ENCODE measurements around the gene HPS5.

Gene HPS5, protein sequence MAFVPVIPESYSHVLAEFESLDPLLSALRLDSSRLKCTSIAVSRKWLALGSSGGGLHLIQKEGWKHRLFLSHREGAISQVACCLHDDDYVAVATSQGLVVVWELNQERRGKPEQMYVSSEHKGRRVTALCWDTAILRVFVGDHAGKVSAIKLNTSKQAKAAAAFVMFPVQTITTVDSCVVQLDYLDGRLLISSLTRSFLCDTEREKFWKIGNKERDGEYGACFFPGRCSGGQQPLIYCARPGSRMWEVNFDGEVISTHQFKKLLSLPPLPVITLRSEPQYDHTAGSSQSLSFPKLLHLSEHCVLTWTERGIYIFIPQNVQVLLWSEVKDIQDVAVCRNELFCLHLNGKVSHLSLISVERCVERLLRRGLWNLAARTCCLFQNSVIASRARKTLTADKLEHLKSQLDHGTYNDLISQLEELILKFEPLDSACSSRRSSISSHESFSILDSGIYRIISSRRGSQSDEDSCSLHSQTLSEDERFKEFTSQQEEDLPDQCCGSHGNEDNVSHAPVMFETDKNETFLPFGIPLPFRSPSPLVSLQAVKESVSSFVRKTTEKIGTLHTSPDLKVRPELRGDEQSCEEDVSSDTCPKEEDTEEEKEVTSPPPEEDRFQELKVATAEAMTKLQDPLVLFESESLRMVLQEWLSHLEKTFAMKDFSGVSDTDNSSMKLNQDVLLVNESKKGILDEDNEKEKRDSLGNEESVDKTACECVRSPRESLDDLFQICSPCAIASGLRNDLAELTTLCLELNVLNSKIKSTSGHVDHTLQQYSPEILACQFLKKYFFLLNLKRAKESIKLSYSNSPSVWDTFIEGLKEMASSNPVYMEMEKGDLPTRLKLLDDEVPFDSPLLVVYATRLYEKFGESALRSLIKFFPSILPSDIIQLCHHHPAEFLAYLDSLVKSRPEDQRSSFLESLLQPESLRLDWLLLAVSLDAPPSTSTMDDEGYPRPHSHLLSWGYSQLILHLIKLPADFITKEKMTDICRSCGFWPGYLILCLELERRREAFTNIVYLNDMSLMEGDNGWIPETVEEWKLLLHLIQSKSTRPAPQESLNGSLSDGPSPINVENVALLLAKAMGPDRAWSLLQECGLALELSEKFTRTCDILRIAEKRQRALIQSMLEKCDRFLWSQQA

DNA sequence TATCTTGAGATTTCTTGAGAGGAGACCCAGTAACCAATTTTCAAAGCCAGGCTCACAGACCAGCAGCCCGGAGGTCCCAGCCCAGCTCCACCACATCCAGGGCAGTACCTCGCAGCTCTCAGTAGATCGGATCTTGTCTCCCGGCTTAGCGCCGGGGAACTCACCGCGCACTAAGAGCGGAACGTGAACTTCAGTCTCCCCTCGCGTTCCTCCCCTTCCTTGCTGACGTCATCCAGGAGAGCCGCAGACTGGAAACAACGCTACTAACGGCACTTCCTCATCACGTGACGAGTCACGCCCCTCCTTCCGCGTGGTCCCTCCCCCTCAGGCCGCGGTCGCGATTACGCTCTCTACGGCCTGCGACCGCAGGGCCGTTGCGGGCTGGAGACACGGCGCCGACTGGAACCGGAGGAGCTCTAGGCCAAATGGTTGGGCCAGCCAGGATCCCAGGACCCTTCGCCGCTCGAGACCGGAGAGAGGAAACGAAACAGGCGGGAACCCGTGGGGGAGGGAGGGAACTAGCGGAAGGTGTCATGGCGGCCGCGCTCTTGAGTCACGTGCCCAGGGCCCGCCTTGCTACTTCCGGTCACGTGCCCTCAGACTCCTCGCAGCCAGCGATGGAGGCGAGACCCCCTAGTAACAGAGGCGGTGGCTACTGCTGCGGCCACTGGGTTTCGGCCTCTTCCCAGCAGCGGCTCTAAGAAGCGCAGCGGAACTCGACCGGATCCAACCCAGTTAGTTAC lies at the start of gene HPS5, which contains the start of gene GTF2H1:
TSS of gene HPS5 (minus strand) at position 172 of the 743 bp plus-strand sequence. CDS start 4,282 bp downstream, outside the sequence.
TSS of gene GTF2H1 (plus strand) at position 599 of the 743 bp plus-strand sequence. CDS start 10,508 bp downstream, outside the sequence.
- Histone ChIP-seq H3K4me3 (ENCODE audit: low read length) (peak within 1 kb of the TSS; percentile 97), H3K36me3 (ENCODE audit: control insufficient read depth, insufficient read depth, low read length) (no peaks in the 10 kb centered on the region), H3K9ac (ENCODE audit: low read length) (peak within 1 kb of the TSS; percentile 95), H3K27me3 (ENCODE audit: control insufficient read depth, insufficient read depth, low read length) (no peaks in the 10 kb centered on the region), H3K4me1 (ENCODE audit: control insufficient read depth, insufficient read depth, low read length) (peaks cover 23% of the 10 kb centered on the region), H3K9me3 (ENCODE audit: control insufficient read depth, low read length) (no peaks in the 10 kb centered on the region)

GRCh38 chr11:18371279-18371678 lies 49.3 kb upstream of the HPS5 start:
- Histone ChIP-seq H3K4me3 (ENCODE audit: low read length) (no peak overlapping the region), H3K27me3 (ENCODE audit: control insufficient read depth, insufficient read depth, low read length) (no peaks in the 10 kb centered on the region), H3K36me3 (ENCODE audit: control insufficient read depth, insufficient read depth, low read length) (no peaks in the 10 kb centered on the region), H3K9me3 (ENCODE audit: control insufficient read depth, low read length) (no peaks in the 10 kb centered on the region), H3K4me1 (ENCODE audit: control insufficient read depth, insufficient read depth, low read length) (peaks cover 13% of the 10 kb centered on the region), H3K9ac (ENCODE audit: low read length) (no peak overlapping the region)

- H3K9me3 ChIP-seq (ENCODE audit: control insufficient read depth, low read length), result no peaks in the 10 kb centered on the region
- H3K27me3 ChIP-seq (ENCODE audit: control insufficient read depth, insufficient read depth, low read length), result no peaks in the 10 kb centered on the region
- H3K4me1 ChIP-seq (ENCODE audit: control insufficient read depth, insufficient read depth, low read length), result peaks cover 13% of the 10 kb centered on the region
- H3K9ac ChIP-seq (ENCODE audit: low read length), result no peak overlapping the region
- no peak overlapping the region for H3K4me3 ChIP-seq (ENCODE audit: low read length)
- peaks cover 6% of the 10 kb centered on the region for H3K36me3 ChIP-seq (ENCODE audit: control insufficient read depth, insufficient read depth, low read length)
Observed at GRCh38 chr11:18369398-18369797, 47.5 kb upstream of the HPS5 start.

- Histone ChIP-seq H3K27me3 (ENCODE audit: control insufficient read depth, insufficient read depth, low read length) (no peaks in the 10 kb centered on the region), H3K4me1 (ENCODE audit: control insufficient read depth, insufficient read depth, low read length) (peaks cover 13% of the 10 kb centered on the region), H3K36me3 (ENCODE audit: control insufficient read depth, insufficient read depth, low read length) (peaks cover 6% of the 10 kb centered on the region), H3K9me3 (ENCODE audit: control insufficient read depth, low read length) (no peaks in the 10 kb centered on the region), H3K4me3 (ENCODE audit: low read length) (no peak overlapping the region), H3K9ac (ENCODE audit: low read length) (no peak overlapping the region)
Observed at GRCh38 chr11:18368221-18368620, 46.3 kb upstream of the HPS5 start.

- Histone ChIP-seq H3K27me3 (ENCODE audit: control insufficient read depth, insufficient read depth, low read length) (no peaks in the 10 kb centered on the region), H3K9ac (ENCODE audit: low read length) (no peak overlapping the region), H3K4me3 (ENCODE audit: low read length) (no peak overlapping the region), H3K4me1 (ENCODE audit: control insufficient read depth, insufficient read depth, low read length) (peaks cover 13% of the 10 kb centered on the region), H3K36me3 (ENCODE audit: control insufficient read depth, insufficient read depth, low read length) (peaks cover 6% of the 10 kb centered on the region), H3K9me3 (ENCODE audit: control insufficient read depth, low read length) (no peaks in the 10 kb centered on the region)
Observed at GRCh38 chr11:18367431-18367830, 45.5 kb upstream of the HPS5 start.

GRCh38 chr11:18366286-18366685 lies 44.3 kb upstream of the HPS5 start:
- Histone ChIP-seq H3K27me3 (ENCODE audit: control insufficient read depth, insufficient read depth, low read length) (no peaks in the 10 kb centered on the region), H3K9me3 (ENCODE audit: control insufficient read depth, low read length) (no peaks in the 10 kb centered on the region), H3K36me3 (ENCODE audit: control insufficient read depth, insufficient read depth, low read length) (peaks cover 6% of the 10 kb centered on the region), H3K4me3 (ENCODE audit: low read length) (no peak overlapping the region), H3K4me1 (ENCODE audit: control insufficient read depth, insufficient read depth, low read length) (peaks cover 5% of the 10 kb centered on the region), H3K9ac (ENCODE audit: low read length) (no peak overlapping the region)

GRCh38 chr11:18365741-18366140 lies 43.8 kb upstream of the HPS5 start:
- Histone ChIP-seq H3K27me3 (ENCODE audit: control insufficient read depth, insufficient read depth, low read length) (no peaks in the 10 kb centered on the region), H3K4me3 (ENCODE audit: low read length) (no peak overlapping the region), H3K4me1 (ENCODE audit: control insufficient read depth, insufficient read depth, low read length) (no peaks in the 10 kb centered on the region), H3K9me3 (ENCODE audit: control insufficient read depth, low read length) (no peaks in the 10 kb centered on the region), H3K36me3 (ENCODE audit: control insufficient read depth, insufficient read depth, low read length) (peaks cover 6% of the 10 kb centered on the region), H3K9ac (ENCODE audit: low read length) (no peak overlapping the region)

- no peaks in the 10 kb centered on the region for H3K27me3 ChIP-seq (ENCODE audit: control insufficient read depth, insufficient read depth, low read length)
- no peak overlapping the region for H3K4me3 ChIP-seq (ENCODE audit: low read length)
- H3K9ac ChIP-seq (ENCODE audit: low read length), result no peak overlapping the region
- H3K36me3 ChIP-seq (ENCODE audit: control insufficient read depth, insufficient read depth, low read length), result peaks cover 6% of the 10 kb centered on the region
- no peaks in the 10 kb centered on the region for H3K9me3 ChIP-seq (ENCODE audit: control insufficient read depth, low read length)
- H3K4me1 ChIP-seq (ENCODE audit: control insufficient read depth, insufficient read depth, low read length), result no peaks in the 10 kb centered on the region
Observed at GRCh38 chr11:18364495-18365073, 42.6 kb upstream of the HPS5 start.

- no peaks in the 10 kb centered on the region for H3K9me3 ChIP-seq (ENCODE audit: control insufficient read depth, low read length)
- H3K27me3 ChIP-seq (ENCODE audit: control insufficient read depth, insufficient read depth, low read length), result no peaks in the 10 kb centered on the region
- peaks cover 16% of the 10 kb centered on the region for H3K36me3 ChIP-seq (ENCODE audit: control insufficient read depth, insufficient read depth, low read length)
- no peak overlapping the region for H3K9ac ChIP-seq (ENCODE audit: low read length)
- H3K4me3 ChIP-seq (ENCODE audit: low read length), result no peak overlapping the region
- H3K4me1 ChIP-seq (ENCODE audit: control insufficient read depth, insufficient read depth, low read length), result no peaks in the 10 kb centered on the region
Observed at GRCh38 chr11:18361154-18361553, 39.2 kb upstream of the HPS5 start.

DNA sequence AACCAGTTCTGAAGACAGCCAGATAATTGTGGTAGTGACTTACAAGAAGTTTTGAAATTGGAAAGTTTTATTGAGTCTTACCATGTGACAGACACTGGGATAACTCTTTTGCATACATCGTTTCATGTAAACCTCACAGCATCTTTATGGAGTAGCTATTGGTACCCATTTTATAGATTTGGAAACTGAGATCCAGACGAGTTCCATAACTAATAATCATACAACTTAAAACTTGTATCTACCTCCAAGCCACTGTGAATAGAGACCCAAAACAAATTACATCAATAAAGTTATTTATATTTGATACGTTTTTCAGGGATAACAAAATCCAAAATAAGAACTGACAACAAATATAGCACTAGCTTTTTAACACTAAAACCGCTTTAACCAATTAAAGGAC lies 36.7 kb upstream of the HPS5 start:
- no peak overlapping the region for H3K9ac ChIP-seq (ENCODE audit: low read length)
- no peak overlapping the region for H3K4me3 ChIP-seq (ENCODE audit: low read length)
- H3K27me3 ChIP-seq (ENCODE audit: control insufficient read depth, insufficient read depth, low read length), result no peaks in the 10 kb centered on the region
- no peaks in the 10 kb centered on the region for H3K9me3 ChIP-seq (ENCODE audit: control insufficient read depth, low read length)
- no peaks in the 10 kb centered on the region for H3K4me1 ChIP-seq (ENCODE audit: control insufficient read depth, insufficient read depth, low read length)
- H3K36me3 ChIP-seq (ENCODE audit: control insufficient read depth, insufficient read depth, low read length), result peaks cover 10% of the 10 kb centered on the region

- Histone ChIP-seq H3K9me3 (ENCODE audit: control insufficient read depth, low read length) (no peaks in the 10 kb centered on the region), H3K36me3 (ENCODE audit: control insufficient read depth, insufficient read depth, low read length) (peaks cover under 1% of the 10 kb centered on the region), H3K9ac (ENCODE audit: low read length) (no peak overlapping the region), H3K4me1 (ENCODE audit: control insufficient read depth, insufficient read depth, low read length) (no peaks in the 10 kb centered on the region), H3K4me3 (ENCODE audit: low read length) (no peak overlapping the region), H3K27me3 (ENCODE audit: control insufficient read depth, insufficient read depth, low read length) (no peaks in the 10 kb centered on the region)
Observed at GRCh38 chr11:18352581-18352980, 30.6 kb upstream of the HPS5 start.

All from mucosa of stomach (tissue), 1 donor.